ENCODE measurements around the gene NFAM1.

DNA sequence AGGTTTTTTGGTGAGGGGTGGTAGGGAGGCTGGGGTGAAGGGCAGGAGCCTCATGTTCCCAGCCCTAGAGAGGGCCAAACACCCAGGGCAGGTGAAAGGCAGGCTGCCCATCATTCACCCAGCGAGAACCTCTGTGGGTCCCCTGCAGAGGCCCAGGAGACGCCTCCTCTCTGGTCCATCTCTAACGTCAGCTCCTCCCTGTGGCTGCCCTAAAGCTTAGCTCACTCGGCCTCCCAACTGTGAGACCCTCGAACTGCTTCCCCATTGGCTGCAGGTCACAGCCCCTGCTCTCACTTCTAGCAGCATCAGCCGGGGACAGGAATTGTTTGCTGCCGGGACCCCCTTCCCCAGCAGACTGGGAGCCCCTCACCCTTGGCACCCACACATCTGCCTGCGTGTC, 615 bp upstream of the NFAM1 start:
- TF ChIP-seq, protein P1, sequence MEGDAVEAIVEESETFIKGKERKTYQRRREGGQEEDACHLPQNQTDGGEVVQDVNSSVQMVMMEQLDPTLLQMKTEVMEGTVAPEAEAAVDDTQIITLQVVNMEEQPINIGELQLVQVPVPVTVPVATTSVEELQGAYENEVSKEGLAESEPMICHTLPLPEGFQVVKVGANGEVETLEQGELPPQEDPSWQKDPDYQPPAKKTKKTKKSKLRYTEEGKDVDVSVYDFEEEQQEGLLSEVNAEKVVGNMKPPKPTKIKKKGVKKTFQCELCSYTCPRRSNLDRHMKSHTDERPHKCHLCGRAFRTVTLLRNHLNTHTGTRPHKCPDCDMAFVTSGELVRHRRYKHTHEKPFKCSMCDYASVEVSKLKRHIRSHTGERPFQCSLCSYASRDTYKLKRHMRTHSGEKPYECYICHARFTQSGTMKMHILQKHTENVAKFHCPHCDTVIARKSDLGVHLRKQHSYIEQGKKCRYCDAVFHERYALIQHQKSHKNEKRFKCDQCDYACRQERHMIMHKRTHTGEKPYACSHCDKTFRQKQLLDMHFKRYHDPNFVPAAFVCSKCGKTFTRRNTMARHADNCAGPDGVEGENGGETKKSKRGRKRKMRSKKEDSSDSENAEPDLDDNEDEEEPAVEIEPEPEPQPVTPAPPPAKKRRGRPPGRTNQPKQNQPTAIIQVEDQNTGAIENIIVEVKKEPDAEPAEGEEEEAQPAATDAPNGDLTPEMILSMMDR (IDR thresholded peaks at IDR 0.05): no peak
- no peak for TF ChIP-seq POLR2A (IDR thresholded peaks at IDR 0.05)
